GM23248 (cell line): Measurements from ENCODE around the gene MCL1. TPM values are rescaled to one million over a fixed set of nuclear protein-coding genes. Genes with fewer than 3 reads are reported as not detected.
A peak's percentile ranks its signal among the peaks of the same experiment; 100 is the strongest.

Experiments
- DNase-seq: peaks from one replicate; pipeline ENCODE4 v3.0.0-alpha.2; 2015
- H2AFZ ChIP-seq: fragments of 200-600 bp; sonication (generic); 2 replicates; pipeline ENCODE4 v1.6.1; 2016; ENCODE audit warnings: antibody characterized with exemption
- H3F3A ChIP-seq: fragments of 200-600 bp; sonication (generic); 2 replicates; pipeline ENCODE4 v1.6.1; 2016; ENCODE audit warnings: mild to moderate bottlenecking, antibody characterized with exemption, mixed run types; ENCODE audit not compliant: insufficient read depth
- H3K27ac ChIP-seq: fragments of 200-600 bp; sonication (generic); 2 replicates; pipeline ENCODE4 v1.5.1; 2016; ENCODE audit warnings: mild to moderate bottlenecking
- H3K27me3 ChIP-seq: fragments of 200-600 bp; sonication (generic); replicated peaks from 2 replicates; pipeline ENCODE4 v1.6.1; 2016; ENCODE audit warnings: mild to moderate bottlenecking; ENCODE audit not compliant: insufficient read depth
- H3K36me3 ChIP-seq: fragments of 200-600 bp; sonication (generic); 2 replicates; pipeline ENCODE4 v1.6.1; 2016; ENCODE audit warnings: low read depth, mild to moderate bottlenecking
- H3K4me1 ChIP-seq: fragments of 200-600 bp; sonication (generic); 2 replicates; pipeline ENCODE4 v1.6.1; 2016; ENCODE audit warnings: mild to moderate bottlenecking; ENCODE audit not compliant: insufficient read depth
- H3K4me2 ChIP-seq: fragments of 200-600 bp; sonication (generic); one replicate; pipeline ENCODE4 v1.6.1; 2016; ENCODE audit warnings: mild to moderate bottlenecking; ENCODE audit not compliant: unreplicated experiment
- H3K4me3 ChIP-seq: fragments of 200-600 bp; sonication (generic); 2 replicates; pipeline ENCODE4 v1.5.1; 2016; ENCODE audit warnings: mild to moderate bottlenecking
- H3K79me2 ChIP-seq: fragments of 200-600 bp; sonication (generic); 2 replicates; pipeline ENCODE4 v1.6.1; 2016; ENCODE audit warnings: mild to moderate bottlenecking; ENCODE audit not compliant: insufficient read depth
- H3K9ac ChIP-seq: fragments of 200-600 bp; sonication (generic); 2 replicates; pipeline ENCODE4 v1.6.1; 2016; ENCODE audit warnings: mild to moderate bottlenecking
- H3K9me2 ChIP-seq: fragments of 200-600 bp; sonication (generic); 2 replicates; pipeline ENCODE4 v1.6.1; 2016; ENCODE audit warnings: mixed run types, mild to moderate bottlenecking, moderate library complexity; ENCODE audit not compliant: insufficient read depth
- H3K9me3 ChIP-seq: fragments of 200-600 bp; sonication (generic); one replicate; pipeline ENCODE4 v1.6.1; 2017; ENCODE audit warnings: low read depth
- H4K20me1 ChIP-seq: fragments of 200-600 bp; sonication (generic); 2 replicates; pipeline ENCODE4 v1.6.0; 2016; ENCODE audit not compliant: insufficient read depth
- EZH2 ChIP-seq: fragments of 200-600 bp; sonication (generic); IDR thresholded peaks from 2 replicates; pipeline ENCODE4 v1.6.1; 2018; ENCODE audit warnings: antibody characterized with exemption, mild to moderate bottlenecking; ENCODE audit not compliant: insufficient read depth, poor library complexity, severe bottlenecking
- EZH2phosphoT487 ChIP-seq: fragments of 200-600 bp; sonication (generic); IDR thresholded peaks from 2 replicates; pipeline ENCODE4 v1.6.1; 2018; ENCODE audit warnings: antibody characterized with exemption, moderate library complexity, mild to moderate bottlenecking, low read depth; ENCODE audit not compliant: insufficient read depth
- WGBS, 2 experiments: methylation state at CpG; one replicate each; pipeline ENCODE4 v1.1.6; 2015 to 2017; ENCODE audit warnings: low lambda C conversion rate in 2 of 2, low coverage in 1 of 2; ENCODE audit errors: missing lambda C conversion rate in 2 of 2; 5-methylcytosine and 5-hydroxymethylcytosine counted together
- in situ Hi-C: fragments of 300-500 bp; cut with MboI; formaldehyde crosslinking; loops from 2 replicates; pipeline ENCODE4 v1.15.0; 2020
- polyA plus RNA-seq: library from polyadenylated mRNA; unstranded; fragments of >200 nt; fragmentation: Nextera tagmentation; extraction: Ambion mirVana; gene quantifications from 2 replicates; pipeline ENCODE4 v1.2.1, GENCODE V29; 2016
- total RNA-seq: library from RNA; depleted of rRNA; stranded (reverse); fragments of >200 nt; shearing (Covaris generic); gene quantifications from 2 replicates; pipeline ENCODE4 v1.2.3, GENCODE V29; 2014

MCL1 gene
- total and polyA plus RNA-seq, 2 experiments from 2014 or later = 84.7 to 310 TPM

DNA sequence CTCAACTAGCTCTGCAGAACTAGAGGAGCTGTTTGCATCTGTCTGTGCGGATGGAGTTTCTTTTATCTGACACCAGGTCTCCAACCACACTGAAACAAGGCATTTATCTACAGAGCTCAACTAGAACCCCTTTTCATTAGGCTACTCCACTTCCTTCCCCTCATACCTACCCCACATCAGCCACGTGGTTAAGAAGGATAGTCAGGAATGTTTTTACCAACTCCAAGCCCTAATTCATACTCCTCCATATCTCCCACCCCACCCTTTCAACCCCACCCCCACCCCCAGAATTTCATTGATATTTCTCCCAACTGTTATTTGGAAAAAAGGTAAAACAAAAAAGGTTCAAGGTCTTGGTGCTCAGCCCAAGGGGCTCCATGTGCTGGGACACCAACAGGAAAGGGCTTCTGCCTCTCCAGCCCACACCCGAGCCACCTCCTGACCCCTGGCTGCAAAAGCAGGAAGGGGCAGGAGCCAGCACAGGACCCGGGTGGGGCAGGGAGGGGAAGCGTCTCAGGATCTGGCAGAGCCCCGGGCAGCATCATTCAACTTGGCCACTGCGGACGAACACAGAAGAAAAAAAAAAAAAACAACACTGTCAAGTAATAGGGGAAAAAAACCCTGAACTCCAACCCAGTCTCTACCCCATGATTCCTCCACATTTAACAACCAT, 43.0 kb upstream of the MCL1 start:
- H3K79me2 ChIP-seq = peaks cover 82% of the 10 kb centered on the region

DNA sequence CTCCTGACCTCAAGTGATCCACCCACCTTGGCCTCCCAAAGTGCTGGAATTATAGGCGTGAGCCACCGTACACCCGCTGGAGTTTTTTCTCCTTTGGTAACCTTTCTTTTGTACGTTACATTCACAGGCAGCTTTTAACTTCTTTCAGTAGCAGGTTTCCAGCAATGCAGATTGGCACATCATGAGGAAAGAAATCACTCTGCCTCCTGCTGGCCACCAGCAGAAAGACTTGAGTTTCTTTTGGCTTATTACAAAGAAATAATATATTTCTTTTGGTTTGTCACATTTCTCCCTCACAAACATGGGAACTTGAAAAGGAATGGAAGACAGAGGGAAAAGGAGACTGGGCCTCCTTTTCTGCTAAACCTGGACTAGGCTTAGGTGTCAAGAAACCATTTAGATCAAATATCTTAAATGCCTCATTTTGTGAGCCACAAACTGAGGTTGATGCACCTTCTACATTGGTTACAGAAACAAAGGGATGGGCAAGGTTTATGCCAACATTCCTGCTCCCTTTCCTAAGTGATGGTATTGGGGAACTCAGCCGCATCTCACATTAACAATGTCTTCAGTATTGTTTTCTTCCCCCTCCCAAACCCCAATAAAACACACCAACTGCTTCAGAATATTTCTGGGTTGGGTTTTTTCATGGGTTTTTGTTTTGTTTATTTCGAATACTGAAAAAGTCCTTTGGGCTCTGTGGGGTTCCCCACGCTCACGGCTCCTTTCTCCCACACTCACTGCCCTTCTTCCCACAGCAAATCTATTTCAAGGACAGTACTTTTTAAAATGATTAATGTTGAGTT, 42.3 kb upstream of the MCL1 start:
- Histone ChIP-seq H3K4me1 (peaks cover 22% of the 10 kb centered on the region), H3K9me3 (no peaks in the 10 kb centered on the region), H3K36me3 (peaks cover 22% of the 10 kb centered on the region), H3K4me2 (peak overlapping the region; percentile 13), H3F3A (peaks cover 37% of the 10 kb centered on the region), H3K79me2 (peaks cover 82% of the 10 kb centered on the region), H4K20me1 (no peaks in the 10 kb centered on the region), H2AFZ (no peak overlapping the region), H3K9me2 (no peaks in the 10 kb centered on the region), H3K9ac (peak overlapping the region; percentile 41; the same call in 1 of the 2 replicates), H3K27ac (peak overlapping the region; percentile 32), H3K4me3 (no peak overlapping the region), H3K27me3 (no peaks in the 10 kb centered on the region)
- WGBS, 2 experiments = 76% methylated on average over 8 of the region's 8 CpGs
- in situ Hi-C loops = no loop called here
- peak; percentile 82 for DNase-seq
- TF ChIP-seq EZH2 (no peak), EZH2phosphoT487 (no peak)

More for the DNA sequence above, 43.0 kb upstream of the MCL1 start:
- H3K9ac ChIP-seq = 0 out of 2 replicates have a peak overlapping the region, but pooled peaks have one; percentile 41
- H3K4me3 ChIP-seq = no peak overlapping the region
- DNase-seq = no peak
- H3K27ac ChIP-seq = peak overlapping the region; percentile 32
- H3K4me2 ChIP-seq = no peak overlapping the region
- H2AFZ ChIP-seq = no peak overlapping the region
- TF ChIP-seq EZH2phosphoT487 (no peak), EZH2 (no peak)
- peaks cover 22% of the 10 kb centered on the region for H3K4me1 ChIP-seq
- no peaks in the 10 kb centered on the region for H3K9me2 ChIP-seq
- H3K27me3 ChIP-seq = no peaks in the 10 kb centered on the region
- in situ Hi-C loops = no loop called here
- no peaks in the 10 kb centered on the region for H4K20me1 ChIP-seq
- peaks cover 41% of the 10 kb centered on the region for H3F3A ChIP-seq
- H3K36me3 ChIP-seq = peaks cover 30% of the 10 kb centered on the region
- no peaks in the 10 kb centered on the region for H3K9me3 ChIP-seq
- 46 to 53% methylated on average over 5 to 8 of the region's 8 CpGs for WGBS, 2 experiments

DNA sequence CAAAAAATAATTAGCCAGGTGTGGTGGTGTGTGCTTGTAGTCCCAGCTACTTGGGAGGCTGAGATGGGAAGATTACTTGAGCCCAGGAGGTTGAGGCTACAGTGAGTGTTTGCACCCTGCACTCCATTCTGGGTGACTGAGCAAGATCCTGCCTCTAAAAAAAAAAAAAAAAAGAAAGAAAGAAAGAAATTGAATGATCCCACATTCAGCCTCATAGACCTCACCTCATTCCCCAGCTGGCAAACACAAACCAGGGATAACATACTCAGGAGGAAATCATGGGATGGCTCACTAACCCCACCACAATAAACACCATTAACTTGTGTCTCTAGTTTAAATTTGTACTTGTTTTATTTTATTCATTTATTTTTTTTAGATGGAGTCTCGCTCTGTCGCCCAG, 41.5 kb upstream of the MCL1 start:
- H4K20me1 ChIP-seq = no peaks in the 10 kb centered on the region
- no peaks in the 10 kb centered on the region for H3K27me3 ChIP-seq
- H2AFZ ChIP-seq = no peak overlapping the region
- H3K9me3 ChIP-seq = no peaks in the 10 kb centered on the region
- H3K4me2 ChIP-seq = peak overlapping the region; percentile 13
- peaks cover 22% of the 10 kb centered on the region for H3K4me1 ChIP-seq
- H3K9me2 ChIP-seq = no peaks in the 10 kb centered on the region
- peak overlapping the region; percentile 45 for H3K27ac ChIP-seq
- WGBS, 2 experiments = 100% methylated on average over 2 of the region's 2 CpGs
- no peak for DNase-seq
- no peak overlapping the region for H3K4me3 ChIP-seq
- H3F3A ChIP-seq = peaks cover 36% of the 10 kb centered on the region
- peaks cover 17% of the 10 kb centered on the region for H3K36me3 ChIP-seq
- peak overlapping the region; percentile 39; the same call in 1 of the 2 replicates for H3K9ac ChIP-seq
- TF ChIP-seq EZH2phosphoT487 = no peak
- no peak for TF ChIP-seq EZH2
- H3K79me2 ChIP-seq = peaks cover 75% of the 10 kb centered on the region
- in situ Hi-C loops = no loop called here

DNA sequence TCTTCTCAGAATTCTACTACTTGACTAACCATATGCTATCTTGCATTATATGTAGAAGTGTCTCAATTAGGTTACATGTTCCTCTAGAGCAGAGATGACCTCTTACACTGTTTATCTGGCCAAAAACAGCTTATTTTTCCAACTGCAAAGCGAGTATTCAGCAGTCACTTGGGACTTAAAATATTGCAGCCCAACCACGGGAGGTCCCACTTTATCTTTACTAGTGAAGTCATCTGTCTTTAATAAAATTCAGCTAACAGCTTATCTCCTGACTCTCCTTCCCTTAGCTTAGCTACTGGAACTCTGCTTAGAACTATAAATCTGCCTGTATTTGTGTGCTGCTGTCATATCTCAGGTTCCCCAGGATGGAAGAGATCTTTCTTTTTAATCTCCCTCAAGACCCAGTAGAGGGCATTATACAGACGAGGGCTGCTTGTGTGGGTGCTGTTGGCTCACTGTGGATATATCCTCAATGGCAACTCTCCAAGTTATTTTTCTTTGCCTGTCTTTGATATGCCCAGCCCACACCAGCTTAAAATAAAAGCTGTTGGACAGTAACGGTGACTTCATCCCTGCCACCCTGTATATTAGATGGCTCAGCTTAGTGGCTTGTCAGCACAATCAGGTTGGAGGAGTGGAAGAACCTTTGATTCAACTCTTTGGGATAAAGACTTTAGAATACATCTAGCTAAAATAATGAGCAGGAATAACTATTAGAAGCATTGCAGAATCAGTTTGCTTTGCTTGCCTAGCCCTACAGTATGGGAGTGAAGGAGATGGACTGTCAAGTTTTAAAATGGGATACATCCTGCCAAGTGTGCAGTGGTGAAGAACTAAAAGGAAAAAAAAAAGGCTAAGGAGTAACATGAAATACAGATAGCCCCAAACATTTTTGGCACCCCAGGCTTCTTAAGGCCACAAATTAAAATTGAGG, 40.4 kb upstream of the MCL1 start:
- no peak for TF ChIP-seq EZH2phosphoT487
- no peak for TF ChIP-seq EZH2
- Histone ChIP-seq H3K27ac (peak overlapping the region; percentile 45), H3K4me2 (peak overlapping the region; percentile 39), H3K27me3 (no peaks in the 10 kb centered on the region), H3K79me2 (peaks cover 66% of the 10 kb centered on the region), H4K20me1 (no peaks in the 10 kb centered on the region), H3K4me1 (peaks cover 22% of the 10 kb centered on the region), H2AFZ (no peak overlapping the region), H3K9me3 (no peaks in the 10 kb centered on the region), H3K9ac (peak overlapping the region; percentile 39), H3K4me3 (0 out of 2 replicates have a peak overlapping the region, but pooled peaks have one; percentile 15), H3K36me3 (peaks cover 10% of the 10 kb centered on the region), H3K9me2 (no peaks in the 10 kb centered on the region), H3F3A (peaks cover 40% of the 10 kb centered on the region)
- whole genome bisulfite sequencing, 2 experiments = 4 to 7% methylated on average over 4 of the region's 4 CpGs
- in situ Hi-C loops = no loop called here
- peak; percentile 92 for DNase-seq
